Measurements from ENCODE around the gene NOP9.

Gene NOP9

GRCh38 chr14:24331731-24332267 is 32.1 kb downstream of the NOP9 start:
- Histone ChIP-seq H3K4me3 (ENCODE audit: insufficient read depth, low read length, poor library complexity, severe bottlenecking) (no peak overlapping the region), H4K20me1 (ENCODE audit: low read depth, low read length) (no peaks in the 10 kb centered on the region), H3K9me3 (ENCODE audit: insufficient read depth, low read length) (no peaks in the 10 kb centered on the region), H3K9ac (ENCODE audit: low read length) (no peak overlapping the region), H3K79me2 (ENCODE audit: insufficient read depth, low read length) (no peaks in the 10 kb centered on the region), H3K9me2 (replicated peaks; ENCODE audit: insufficient read depth, low read length) (no peaks in the 10 kb centered on the region), H3F3A (ENCODE audit: insufficient read depth) (no peaks in the 10 kb centered on the region), H3K27ac (ENCODE audit: low read depth, low read length) (no peak overlapping the region), H3K27me3 (ENCODE audit: low read length) (no peaks in the 10 kb centered on the region), H2AFZ (ENCODE audit: low read depth, low read length, severe bottlenecking) (no peak overlapping the region), H3K4me2 (ENCODE audit: low read depth, low read length, poor library complexity, severe bottlenecking) (no peak overlapping the region), H3K36me3 (ENCODE audit: low read length) (no peaks in the 10 kb centered on the region)
- TF ChIP-seq EZH2phosphoT487 (conservative IDR thresholded peaks at IDR 0.05; ENCODE audit: low read length) = no peak
- TF ChIP-seq, protein P1, sequence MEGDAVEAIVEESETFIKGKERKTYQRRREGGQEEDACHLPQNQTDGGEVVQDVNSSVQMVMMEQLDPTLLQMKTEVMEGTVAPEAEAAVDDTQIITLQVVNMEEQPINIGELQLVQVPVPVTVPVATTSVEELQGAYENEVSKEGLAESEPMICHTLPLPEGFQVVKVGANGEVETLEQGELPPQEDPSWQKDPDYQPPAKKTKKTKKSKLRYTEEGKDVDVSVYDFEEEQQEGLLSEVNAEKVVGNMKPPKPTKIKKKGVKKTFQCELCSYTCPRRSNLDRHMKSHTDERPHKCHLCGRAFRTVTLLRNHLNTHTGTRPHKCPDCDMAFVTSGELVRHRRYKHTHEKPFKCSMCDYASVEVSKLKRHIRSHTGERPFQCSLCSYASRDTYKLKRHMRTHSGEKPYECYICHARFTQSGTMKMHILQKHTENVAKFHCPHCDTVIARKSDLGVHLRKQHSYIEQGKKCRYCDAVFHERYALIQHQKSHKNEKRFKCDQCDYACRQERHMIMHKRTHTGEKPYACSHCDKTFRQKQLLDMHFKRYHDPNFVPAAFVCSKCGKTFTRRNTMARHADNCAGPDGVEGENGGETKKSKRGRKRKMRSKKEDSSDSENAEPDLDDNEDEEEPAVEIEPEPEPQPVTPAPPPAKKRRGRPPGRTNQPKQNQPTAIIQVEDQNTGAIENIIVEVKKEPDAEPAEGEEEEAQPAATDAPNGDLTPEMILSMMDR (IDR thresholded peaks at IDR 0.05; ENCODE audit: insufficient read depth, low read length, poor library complexity, severe bottlenecking) = no peak

DNA sequence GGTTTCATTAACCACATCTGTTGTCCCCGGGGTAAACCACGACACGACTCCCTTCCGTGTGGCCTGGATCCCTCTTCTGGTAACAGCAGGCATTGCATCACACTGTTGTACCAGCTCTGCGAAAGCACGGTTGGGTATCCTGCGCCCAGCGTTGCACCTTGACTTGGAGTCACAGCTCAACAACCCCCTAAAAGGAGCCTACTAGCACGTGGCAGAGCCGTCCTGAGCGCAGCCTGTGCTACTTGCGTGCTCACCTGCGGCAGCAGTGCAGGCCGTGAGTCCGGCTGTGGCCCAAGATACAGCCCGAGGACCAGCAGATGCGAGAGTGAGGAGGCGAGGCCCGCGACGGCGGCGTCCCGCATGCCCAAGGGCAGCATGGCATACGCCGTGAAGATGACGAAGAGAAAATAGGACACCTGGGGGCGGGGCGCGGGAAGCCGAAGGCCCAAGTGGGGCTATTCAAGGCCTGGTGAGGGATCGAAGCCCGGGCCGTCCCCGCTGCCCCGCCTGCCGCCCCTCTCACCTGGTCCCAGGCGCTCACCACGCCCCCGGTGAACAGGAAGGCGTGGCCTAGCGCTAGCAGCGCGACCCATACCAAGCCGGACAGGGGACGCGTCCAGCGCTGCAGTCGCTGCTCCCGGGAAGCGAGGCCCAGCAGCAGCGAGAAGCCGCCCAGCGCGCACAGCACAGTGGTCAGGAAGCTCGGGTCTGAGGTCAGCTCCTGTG is 32.8 kb downstream of the NOP9 start:
- no peak overlapping the region for H3K4me3 ChIP-seq (ENCODE audit: insufficient read depth, low read length, poor library complexity, severe bottlenecking)
- H3K27me3 ChIP-seq (ENCODE audit: low read length) = no peaks in the 10 kb centered on the region
- no peak overlapping the region for H3K9ac ChIP-seq (ENCODE audit: low read length)
- no peaks in the 10 kb centered on the region for H4K20me1 ChIP-seq (ENCODE audit: low read depth, low read length)
- peak overlapping the region; percentile 35 for H3K4me2 ChIP-seq (ENCODE audit: low read depth, low read length, poor library complexity, severe bottlenecking)
- H3K9me2 ChIP-seq (replicated peaks; ENCODE audit: insufficient read depth, low read length) = no peaks in the 10 kb centered on the region
- H3K36me3 ChIP-seq (ENCODE audit: low read length) = no peaks in the 10 kb centered on the region
- no peak overlapping the region for H3K27ac ChIP-seq (ENCODE audit: low read depth, low read length)
- H3F3A ChIP-seq (ENCODE audit: insufficient read depth) = no peaks in the 10 kb centered on the region
- TF ChIP-seq EZH2phosphoT487 (conservative IDR thresholded peaks at IDR 0.05; ENCODE audit: low read length) = no peak
- TF ChIP-seq, protein P1 (IDR thresholded peaks at IDR 0.05; ENCODE audit: insufficient read depth, low read length, poor library complexity, severe bottlenecking) = peak; percentile 48
- no peaks in the 10 kb centered on the region for H3K79me2 ChIP-seq (ENCODE audit: insufficient read depth, low read length)
- no peak overlapping the region for H2AFZ ChIP-seq (ENCODE audit: low read depth, low read length, severe bottlenecking)
- no peaks in the 10 kb centered on the region for H3K9me3 ChIP-seq (ENCODE audit: insufficient read depth, low read length)

DNA sequence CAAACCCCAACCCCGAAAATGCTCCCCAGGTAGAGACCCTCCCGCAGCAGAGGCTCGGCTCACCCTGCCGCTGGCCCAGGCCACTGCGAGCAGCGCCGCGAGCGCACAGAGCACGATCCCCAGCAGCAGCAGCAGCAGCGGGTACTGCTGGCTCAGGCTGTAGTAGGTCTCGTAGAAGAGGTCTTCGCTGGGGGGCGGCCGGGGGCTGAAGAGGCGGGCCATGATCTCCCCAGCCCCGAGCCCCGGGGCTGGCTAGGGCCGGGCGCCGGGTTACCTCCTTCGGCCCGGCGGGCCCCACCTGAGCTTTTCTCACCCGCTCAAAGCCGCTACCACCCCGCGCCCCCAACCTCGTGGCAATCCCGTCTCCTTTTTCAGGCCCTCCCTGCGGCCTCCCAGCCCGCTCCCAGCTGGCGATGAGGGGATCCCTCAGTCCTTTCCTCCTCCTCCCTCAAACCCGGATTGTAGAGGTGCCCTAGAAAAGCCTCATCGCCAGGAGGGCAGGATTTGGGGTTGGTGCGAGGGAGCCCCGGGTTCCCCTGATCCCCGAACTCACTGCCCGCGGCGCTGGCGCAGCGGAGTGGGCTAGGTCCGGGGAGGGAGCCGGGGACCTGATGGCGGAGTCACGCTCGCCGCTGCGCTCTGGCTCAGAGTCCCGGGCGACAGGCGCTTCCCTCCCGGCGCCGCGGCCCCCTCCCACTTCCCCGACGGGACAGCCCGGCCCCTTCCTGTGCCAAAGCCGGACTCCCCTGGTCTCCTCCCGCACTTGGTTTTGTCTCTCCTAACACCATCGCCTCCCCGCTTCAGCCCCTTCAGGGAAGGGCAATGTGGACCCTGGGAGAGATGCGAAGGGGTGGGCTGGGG is 35.0 kb downstream of the NOP9 start, which contains the start of gene ADCY4:
Gene ADCY4, minus strand, starts transcription at position 641 of the 861 bp plus-strand sequence. Its CDS starts 419 bp downstream, at position 222.
- no peaks in the 10 kb centered on the region for H3K79me2 ChIP-seq (ENCODE audit: insufficient read depth, low read length)
- H3K36me3 ChIP-seq (ENCODE audit: low read length) = no peaks in the 10 kb centered on the region
- H3K27me3 ChIP-seq (ENCODE audit: low read length) = no peaks in the 10 kb centered on the region
- H3K27ac ChIP-seq (ENCODE audit: low read depth, low read length) = no peak within 1 kb of the TSS
- H4K20me1 ChIP-seq (ENCODE audit: low read depth, low read length) = no peaks in the 10 kb centered on the region
- no peaks in the 10 kb centered on the region for H3K9me3 ChIP-seq (ENCODE audit: insufficient read depth, low read length)
- H3K9me2 ChIP-seq (replicated peaks; ENCODE audit: insufficient read depth, low read length) = no peaks in the 10 kb centered on the region
- no peak within 1 kb of the TSS for H2AFZ ChIP-seq (ENCODE audit: low read depth, low read length, severe bottlenecking)
- no peaks in the 10 kb centered on the region for H3F3A ChIP-seq (ENCODE audit: insufficient read depth)
- H3K4me3 ChIP-seq (ENCODE audit: insufficient read depth, low read length, poor library complexity, severe bottlenecking) = no peak within 1 kb of the TSS
- H3K9ac ChIP-seq (ENCODE audit: low read length) = no peak within 1 kb of the TSS
- peak within 1 kb of the TSS; percentile 40 for H3K4me2 ChIP-seq (ENCODE audit: low read depth, low read length, poor library complexity, severe bottlenecking)
- TF ChIP-seq EZH2phosphoT487 (conservative IDR thresholded peaks at IDR 0.05; ENCODE audit: low read length) = no peak
- TF ChIP-seq, protein P1 (IDR thresholded peaks at IDR 0.05; ENCODE audit: insufficient read depth, low read length, poor library complexity, severe bottlenecking) = no peak

Data from SU-DHL-6 (cell line).